Calu3 (cell line): ENCODE measurements around the gene ANKS1A. TPM values are rescaled to one million over a fixed set of nuclear protein-coding genes. Genes with fewer than 3 reads are reported as not detected.

Experiments used
- BruUV-seq: library from RNA; stranded (reverse); fragments of 400-500 nt; replicated peaks from 2 replicates; lab custom pipeline; 2021; lab: Mats Ljungman, UMichigan
- CTCF ChIA-PET: fragments of 300-600 bp; sonication (Branson Sonifier 250); formaldehyde crosslinking; loops from one replicate; lab custom pipeline; 2022; ENCODE audit warnings: antibody characterized with exemption; lab: Charles Lee
- DNase-seq: peaks from one replicate; pipeline ENCODE4 v3.0.0; 2022
- H3K27ac Mint-ChIP-seq: one replicate; pipeline ENCODE4 v1.8.0; 2022; ENCODE audit warnings: mixed read lengths; ENCODE audit not compliant: unreplicated experiment
- H3K27me3 Mint-ChIP-seq: one replicate; pipeline ENCODE4 v1.8.0; 2022; ENCODE audit warnings: mixed read lengths; ENCODE audit not compliant: unreplicated experiment
- H3K36me3 Mint-ChIP-seq: one replicate; pipeline ENCODE4 v1.8.0; 2022; ENCODE audit warnings: mild to moderate bottlenecking, moderate library complexity, mixed read lengths; ENCODE audit not compliant: insufficient read depth, unreplicated experiment
- H3K4me1 Mint-ChIP-seq: one replicate; pipeline ENCODE4 v1.8.0; 2022; ENCODE audit warnings: mild to moderate bottlenecking, low read depth, mixed read lengths; ENCODE audit not compliant: unreplicated experiment
- H3K4me3 Mint-ChIP-seq: one replicate; pipeline ENCODE4 v1.8.0; 2022; ENCODE audit warnings: mild to moderate bottlenecking, low read depth, moderate library complexity, mixed read lengths; ENCODE audit not compliant: unreplicated experiment
- H3K9me3 Mint-ChIP-seq: one replicate; pipeline ENCODE4 v1.8.0; 2022; ENCODE audit warnings: low read depth, mixed read lengths; ENCODE audit not compliant: unreplicated experiment
- CTCF ChIP-seq: fragments of 200-600 bp; IDR thresholded peaks from one replicate; pipeline ENCODE4 v1.8.0; 2022; ENCODE audit warnings: antibody characterized with exemption; ENCODE audit not compliant: unreplicated experiment
- intact Hi-C: fragments of 100-400 bp; cut with micrococcal nuclease; formaldehyde crosslinking; loops from one replicate; pipeline ENCODE4 v1.10.0; 2022; ENCODE audit not compliant: unreplicated experiment
- total RNA-seq: library from RNA; stranded (reverse); gene quantifications from 2 replicates; pipeline ENCODE4 v1.2.3, GENCODE V29; 2022

ANKS1A gene
- total RNA-seq, 1 experiment from 2014 or later = 60.3 TPM

- BruUV-seq = no TSS peak
- Mint-ChIP-seq H3K4me3 (no peak overlapping the region), H3K27ac (no peak overlapping the region), H3K27me3 (no peaks in the 10 kb centered on the region), H3K9me3 (no peaks in the 10 kb centered on the region), H3K36me3 (peaks cover 50% of the 10 kb centered on the region), H3K4me1 (no peaks in the 10 kb centered on the region)
- CTCF ChIA-PET = no interaction called here
- intact Hi-C loops = no loop called here
- no peak for DNase-seq
- TF ChIP-seq CTCF = no peak
Measured at GRCh38 chr6:34860776-34861175, 28.3 kb upstream of the ANKS1A start.

- CTCF ChIA-PET = interaction anchor here (0.9 kb wide), 1 partner anchor 9 kb away, joined by 3 read pairs; no protein-coding TSS in a partner anchor
Measured at GRCh38 chr6:34864007-34864406, 25.0 kb upstream of the ANKS1A start.

GRCh38 chr6:34865107-34865506, 23.9 kb upstream of the ANKS1A start:
- H3K36me3 Mint-ChIP-seq = peaks cover 46% of the 10 kb centered on the region
- no TSS peak for BruUV-seq
- H3K27me3 Mint-ChIP-seq = no peaks in the 10 kb centered on the region
- H3K4me1 Mint-ChIP-seq = no peaks in the 10 kb centered on the region
- no peak for TF ChIP-seq CTCF
- no peak overlapping the region for H3K27ac Mint-ChIP-seq
- no peak for DNase-seq
- CTCF ChIA-PET = no interaction called here
- H3K4me3 Mint-ChIP-seq = no peak overlapping the region
- no peaks in the 10 kb centered on the region for H3K9me3 Mint-ChIP-seq
- intact Hi-C loops = no loop called here

More at GRCh38 chr6:34864007-34864406, 25.0 kb upstream of the ANKS1A start:
- intact Hi-C loops = no loop called here
- TF ChIP-seq CTCF = no peak
- no peak overlapping the region for H3K27ac Mint-ChIP-seq
- no peaks in the 10 kb centered on the region for H3K9me3 Mint-ChIP-seq
- H3K36me3 Mint-ChIP-seq = peaks cover 38% of the 10 kb centered on the region
- H3K4me3 Mint-ChIP-seq = no peak overlapping the region
- H3K4me1 Mint-ChIP-seq = no peaks in the 10 kb centered on the region
- no peak for DNase-seq
- H3K27me3 Mint-ChIP-seq = no peaks in the 10 kb centered on the region
- no TSS peak for BruUV-seq

GRCh38 chr6:34866509-34866908, 22.5 kb upstream of the ANKS1A start:
- Mint-ChIP-seq H3K4me1 (no peaks in the 10 kb centered on the region), H3K27ac (no peak overlapping the region), H3K4me3 (no peak overlapping the region), H3K27me3 (no peaks in the 10 kb centered on the region), H3K36me3 (peaks cover 56% of the 10 kb centered on the region), H3K9me3 (no peaks in the 10 kb centered on the region)
- intact Hi-C loops = no loop called here
- CTCF ChIA-PET = no interaction called here
- TF ChIP-seq CTCF = no peak
- no peak for DNase-seq
- no TSS peak for BruUV-seq
